Fibroblast of villous mesenchyme (primary cell): ENCODE results near the gene CSMD2. TPM values are rescaled to one million over a fixed set of nuclear protein-coding genes. Genes with fewer than 3 reads are reported as not detected.

Source experiments
- DNase-seq: peaks from one replicate; pipeline ENCODE4 v3.0.0-alpha.2; 2010; ENCODE audit warnings: low read depth
- H3K4me3 ChIP-seq: 2 replicates; pipeline ENCODE4 v1.5.1; 2011; ENCODE audit warnings: low read depth, mild to moderate bottlenecking, low read length
- CTCF ChIP-seq: IDR thresholded peaks from 2 replicates; pipeline ENCODE4 v1.5.1; 2012; ENCODE audit warnings: low read depth, mild to moderate bottlenecking, low read length; ENCODE audit not compliant: insufficient read depth
- total RNA-seq: library from RNA; depleted of rRNA; stranded (reverse); fragments of >200 nt; gene quantifications from 2 replicates; pipeline ENCODE4 v1.2.3, GENCODE V29; 2012

Gene CSMD2
- total RNA-seq, 1 donor = 3.0 TPM

- no peak for DNase-seq
- H3K4me3 ChIP-seq = no peak overlapping the region
- TF ChIP-seq CTCF = no peak
These were observed 107.5 kb downstream of the CSMD2 start for GRCh38 chr1:34057347-34058130.

- no peak overlapping the region for H3K4me3 ChIP-seq
These were observed 109.2 kb downstream of the CSMD2 start for GRCh38 chr1:34055818-34056217.

DNA sequence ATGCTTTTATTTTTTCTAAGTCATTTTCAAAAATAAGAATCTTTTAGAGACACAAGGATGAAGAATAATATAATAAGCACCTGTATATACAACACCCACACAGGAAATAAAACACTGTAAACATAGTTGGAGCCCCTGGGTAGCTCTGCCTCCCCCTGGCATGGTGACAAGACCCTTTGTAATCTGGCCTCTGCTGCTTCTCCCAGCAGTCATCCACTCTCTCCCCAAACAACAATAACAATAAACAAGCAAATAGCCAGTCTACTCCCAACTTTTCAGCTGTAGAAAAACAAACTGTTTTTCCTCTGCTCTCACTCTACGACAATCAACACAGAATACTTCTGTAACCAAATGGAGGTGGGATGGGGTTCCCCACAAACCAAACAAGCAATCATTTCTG lies 110.1 kb downstream of the CSMD2 start:
- DNase-seq = no peak
- no peak overlapping the region for H3K4me3 ChIP-seq
- no peak for TF ChIP-seq CTCF

More at GRCh38 chr1:34055818-34056217, 109.2 kb downstream of the CSMD2 start:
- TF ChIP-seq CTCF = no peak
- no peak for DNase-seq

- no peak for TF ChIP-seq CTCF
- no peak for DNase-seq
These were observed 111.4 kb downstream of the CSMD2 start for GRCh38 chr1:34053660-34054059.

GRCh38 chr1:34052565-34052964 lies 112.5 kb downstream of the CSMD2 start:
- no peak for DNase-seq
- H3K4me3 ChIP-seq = no peak overlapping the region
- no peak for TF ChIP-seq CTCF

More at GRCh38 chr1:34053660-34054059, 111.4 kb downstream of the CSMD2 start:
- no peak overlapping the region for H3K4me3 ChIP-seq

DNA sequence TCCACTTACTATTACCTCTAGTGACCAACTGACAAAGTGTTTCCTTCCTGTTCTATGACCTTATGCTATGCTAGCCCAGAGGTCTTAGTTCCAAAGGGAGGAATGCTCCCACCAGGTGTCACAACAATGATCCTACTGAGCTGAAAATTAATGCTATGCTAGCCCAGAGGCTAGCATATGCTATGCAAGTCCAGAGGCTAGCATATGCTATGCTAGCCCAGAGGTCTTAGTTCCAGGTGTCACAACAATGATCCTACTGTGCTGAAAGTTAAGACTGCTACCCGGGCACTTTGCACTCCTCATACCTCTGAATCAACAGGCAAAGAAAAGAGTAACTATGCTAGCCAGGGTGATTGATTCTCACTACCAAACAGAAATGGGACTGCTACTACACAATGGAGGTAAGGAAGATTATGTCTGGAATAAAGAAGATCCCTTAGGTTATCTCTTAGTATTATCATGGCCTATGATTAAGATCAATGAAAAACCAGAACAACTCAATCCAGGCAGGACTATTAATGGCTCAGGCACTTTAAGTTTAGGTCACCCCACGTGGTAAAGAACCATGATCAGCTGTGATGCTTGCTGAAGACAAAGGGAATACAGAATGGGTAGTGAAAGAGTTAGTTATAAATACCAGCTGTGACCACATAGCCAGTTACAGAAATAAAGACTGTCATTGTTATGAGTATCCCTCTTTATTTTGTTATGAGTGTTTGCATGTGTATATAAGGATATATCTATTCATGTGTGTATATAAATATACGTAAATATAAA lies 114.1 kb downstream of the CSMD2 start:
- TF ChIP-seq CTCF = no peak
- no peak overlapping the region for H3K4me3 ChIP-seq

More for the DNA sequence above, 114.1 kb downstream of the CSMD2 start:
- DNase-seq = no peak
